GM23338 (cell line): ENCODE data around the gene ZBTB7C.

Experiments
- CREB1 ChIP-seq: fragments of 250-450 bp; sonication (Bioruptor Pico); IDR thresholded peaks from 2 replicates; pipeline ENCODE4 v1.5.0; 2020; ENCODE audit warnings: low read depth, mild to moderate bottlenecking, moderate library complexity
- EZH2 ChIP-seq: fragments of 200-600 bp; sonication (generic); IDR thresholded peaks from one replicate; pipeline ENCODE4 v1.8.0; 2017; ENCODE audit warnings: antibody characterized with exemption, mild to moderate bottlenecking, low read depth; ENCODE audit not compliant: unreplicated experiment
- EZH2phosphoT487 ChIP-seq: fragments of 200-600 bp; sonication (generic); IDR thresholded peaks from one replicate; pipeline ENCODE4 v1.8.1; 2018; ENCODE audit warnings: antibody characterized with exemption; ENCODE audit not compliant: unreplicated experiment
- JUNB ChIP-seq: IDR thresholded peaks from one replicate; pipeline ENCODE4 v1.6.1; 2016; ENCODE audit warnings: antibody characterized with exemption; ENCODE audit not compliant: unreplicated experiment
- NANOG ChIP-seq: IDR thresholded peaks from 2 replicates; pipeline ENCODE4 v1.6.1; 2016; ENCODE audit warnings: antibody characterized with exemption, borderline replicate concordance
- POLR2AphosphoS5 ChIP-seq: IDR thresholded peaks from 2 replicates; pipeline ENCODE4 v1.6.1; 2016; ENCODE audit warnings: antibody characterized with exemption, low read depth
- ZNF114 ChIP-seq: fragments of 250-450 bp; sonication (Bioruptor Pico); IDR thresholded peaks from 2 replicates; pipeline ENCODE4 v1.5.0; 2020; ENCODE audit warnings: mild to moderate bottlenecking, moderate library complexity
- ZNF331 ChIP-seq: fragments of 250-450 bp; sonication (Bioruptor Pico); IDR thresholded peaks from 2 replicates; pipeline ENCODE4 v1.5.0; 2020; ENCODE audit warnings: low read depth, mild to moderate bottlenecking, moderate library complexity
- TF ChIP-seq, protein P1 (sequence below), 2 experiments: fragments of 200-600 bp in 1 of 2; sonication (generic) in 1 of 2; conservative IDR thresholded peaks; 2 replicates each; pipeline versions ENCODE4 v1.5.1 to v1.6.1; 2016 to 2017; ENCODE audit warnings: antibody characterized with exemption in 2 of 2, low read depth in 2 of 2, mild to moderate bottlenecking in 2 of 2, moderate library complexity in 1 of 2
- TF ChIP-seq, protein P2 (sequence below): IDR thresholded peaks from one replicate; pipeline ENCODE4 v1.6.1; 2018; ENCODE audit warnings: antibody characterized with exemption; ENCODE audit not compliant: unreplicated experiment
- TF ChIP-seq, protein P3 (sequence below): fragments of 250-450 bp; sonication (Bioruptor Pico); IDR thresholded peaks from 2 replicates; pipeline ENCODE4 v1.5.0; 2020; ENCODE audit warnings: mild to moderate bottlenecking, moderate library complexity
- TF ChIP-seq, protein P4 (sequence below): IDR thresholded peaks from 2 replicates; pipeline ENCODE4 v1.6.1; 2016; ENCODE audit warnings: antibody characterized with exemption

DNA sequence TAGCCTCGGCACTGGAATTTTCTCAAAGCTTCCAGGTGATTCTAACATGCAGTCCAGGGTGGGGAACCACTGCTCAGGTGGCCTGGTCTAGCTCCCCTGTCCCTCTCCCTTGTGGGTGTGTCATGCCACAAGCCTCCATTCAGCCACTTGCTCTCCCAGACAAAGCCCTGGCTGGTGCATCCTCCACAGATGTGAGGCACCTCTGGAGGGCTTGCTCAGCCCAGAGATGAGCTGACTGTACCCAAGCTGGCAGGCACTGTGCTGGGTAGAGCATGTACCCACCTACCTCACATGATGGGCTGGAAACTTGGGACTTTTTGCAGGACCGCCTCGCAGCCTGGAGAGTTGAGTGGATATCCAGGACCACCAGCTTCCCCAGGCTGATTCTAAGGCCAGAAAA, 88.1 kb downstream of the ZBTB7C start:
- TF ChIP-seq, protein P1, sequence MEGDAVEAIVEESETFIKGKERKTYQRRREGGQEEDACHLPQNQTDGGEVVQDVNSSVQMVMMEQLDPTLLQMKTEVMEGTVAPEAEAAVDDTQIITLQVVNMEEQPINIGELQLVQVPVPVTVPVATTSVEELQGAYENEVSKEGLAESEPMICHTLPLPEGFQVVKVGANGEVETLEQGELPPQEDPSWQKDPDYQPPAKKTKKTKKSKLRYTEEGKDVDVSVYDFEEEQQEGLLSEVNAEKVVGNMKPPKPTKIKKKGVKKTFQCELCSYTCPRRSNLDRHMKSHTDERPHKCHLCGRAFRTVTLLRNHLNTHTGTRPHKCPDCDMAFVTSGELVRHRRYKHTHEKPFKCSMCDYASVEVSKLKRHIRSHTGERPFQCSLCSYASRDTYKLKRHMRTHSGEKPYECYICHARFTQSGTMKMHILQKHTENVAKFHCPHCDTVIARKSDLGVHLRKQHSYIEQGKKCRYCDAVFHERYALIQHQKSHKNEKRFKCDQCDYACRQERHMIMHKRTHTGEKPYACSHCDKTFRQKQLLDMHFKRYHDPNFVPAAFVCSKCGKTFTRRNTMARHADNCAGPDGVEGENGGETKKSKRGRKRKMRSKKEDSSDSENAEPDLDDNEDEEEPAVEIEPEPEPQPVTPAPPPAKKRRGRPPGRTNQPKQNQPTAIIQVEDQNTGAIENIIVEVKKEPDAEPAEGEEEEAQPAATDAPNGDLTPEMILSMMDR (conservative IDR thresholded peaks at IDR 0.05; ENCODE audit: low read depth in 2 of 2): no peak
- TF ChIP-seq EZH2 (no peak), EZH2phosphoT487 (no peak), POLR2AphosphoS5 (no peak), NANOG (no peak), JUNB (no peak), ZNF114 (no peak), ZNF331 (no peak), CREB1 (CRISPR knock-in tag) (no peak)
- TF ChIP-seq, protein P2, sequence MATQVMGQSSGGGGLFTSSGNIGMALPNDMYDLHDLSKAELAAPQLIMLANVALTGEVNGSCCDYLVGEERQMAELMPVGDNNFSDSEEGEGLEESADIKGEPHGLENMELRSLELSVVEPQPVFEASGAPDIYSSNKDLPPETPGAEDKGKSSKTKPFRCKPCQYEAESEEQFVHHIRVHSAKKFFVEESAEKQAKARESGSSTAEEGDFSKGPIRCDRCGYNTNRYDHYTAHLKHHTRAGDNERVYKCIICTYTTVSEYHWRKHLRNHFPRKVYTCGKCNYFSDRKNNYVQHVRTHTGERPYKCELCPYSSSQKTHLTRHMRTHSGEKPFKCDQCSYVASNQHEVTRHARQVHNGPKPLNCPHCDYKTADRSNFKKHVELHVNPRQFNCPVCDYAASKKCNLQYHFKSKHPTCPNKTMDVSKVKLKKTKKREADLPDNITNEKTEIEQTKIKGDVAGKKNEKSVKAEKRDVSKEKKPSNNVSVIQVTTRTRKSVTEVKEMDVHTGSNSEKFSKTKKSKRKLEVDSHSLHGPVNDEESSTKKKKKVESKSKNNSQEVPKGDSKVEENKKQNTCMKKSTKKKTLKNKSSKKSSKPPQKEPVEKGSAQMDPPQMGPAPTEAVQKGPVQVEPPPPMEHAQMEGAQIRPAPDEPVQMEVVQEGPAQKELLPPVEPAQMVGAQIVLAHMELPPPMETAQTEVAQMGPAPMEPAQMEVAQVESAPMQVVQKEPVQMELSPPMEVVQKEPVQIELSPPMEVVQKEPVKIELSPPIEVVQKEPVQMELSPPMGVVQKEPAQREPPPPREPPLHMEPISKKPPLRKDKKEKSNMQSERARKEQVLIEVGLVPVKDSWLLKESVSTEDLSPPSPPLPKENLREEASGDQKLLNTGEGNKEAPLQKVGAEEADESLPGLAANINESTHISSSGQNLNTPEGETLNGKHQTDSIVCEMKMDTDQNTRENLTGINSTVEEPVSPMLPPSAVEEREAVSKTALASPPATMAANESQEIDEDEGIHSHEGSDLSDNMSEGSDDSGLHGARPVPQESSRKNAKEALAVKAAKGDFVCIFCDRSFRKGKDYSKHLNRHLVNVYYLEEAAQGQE: no peak
- TF ChIP-seq, protein P3, sequence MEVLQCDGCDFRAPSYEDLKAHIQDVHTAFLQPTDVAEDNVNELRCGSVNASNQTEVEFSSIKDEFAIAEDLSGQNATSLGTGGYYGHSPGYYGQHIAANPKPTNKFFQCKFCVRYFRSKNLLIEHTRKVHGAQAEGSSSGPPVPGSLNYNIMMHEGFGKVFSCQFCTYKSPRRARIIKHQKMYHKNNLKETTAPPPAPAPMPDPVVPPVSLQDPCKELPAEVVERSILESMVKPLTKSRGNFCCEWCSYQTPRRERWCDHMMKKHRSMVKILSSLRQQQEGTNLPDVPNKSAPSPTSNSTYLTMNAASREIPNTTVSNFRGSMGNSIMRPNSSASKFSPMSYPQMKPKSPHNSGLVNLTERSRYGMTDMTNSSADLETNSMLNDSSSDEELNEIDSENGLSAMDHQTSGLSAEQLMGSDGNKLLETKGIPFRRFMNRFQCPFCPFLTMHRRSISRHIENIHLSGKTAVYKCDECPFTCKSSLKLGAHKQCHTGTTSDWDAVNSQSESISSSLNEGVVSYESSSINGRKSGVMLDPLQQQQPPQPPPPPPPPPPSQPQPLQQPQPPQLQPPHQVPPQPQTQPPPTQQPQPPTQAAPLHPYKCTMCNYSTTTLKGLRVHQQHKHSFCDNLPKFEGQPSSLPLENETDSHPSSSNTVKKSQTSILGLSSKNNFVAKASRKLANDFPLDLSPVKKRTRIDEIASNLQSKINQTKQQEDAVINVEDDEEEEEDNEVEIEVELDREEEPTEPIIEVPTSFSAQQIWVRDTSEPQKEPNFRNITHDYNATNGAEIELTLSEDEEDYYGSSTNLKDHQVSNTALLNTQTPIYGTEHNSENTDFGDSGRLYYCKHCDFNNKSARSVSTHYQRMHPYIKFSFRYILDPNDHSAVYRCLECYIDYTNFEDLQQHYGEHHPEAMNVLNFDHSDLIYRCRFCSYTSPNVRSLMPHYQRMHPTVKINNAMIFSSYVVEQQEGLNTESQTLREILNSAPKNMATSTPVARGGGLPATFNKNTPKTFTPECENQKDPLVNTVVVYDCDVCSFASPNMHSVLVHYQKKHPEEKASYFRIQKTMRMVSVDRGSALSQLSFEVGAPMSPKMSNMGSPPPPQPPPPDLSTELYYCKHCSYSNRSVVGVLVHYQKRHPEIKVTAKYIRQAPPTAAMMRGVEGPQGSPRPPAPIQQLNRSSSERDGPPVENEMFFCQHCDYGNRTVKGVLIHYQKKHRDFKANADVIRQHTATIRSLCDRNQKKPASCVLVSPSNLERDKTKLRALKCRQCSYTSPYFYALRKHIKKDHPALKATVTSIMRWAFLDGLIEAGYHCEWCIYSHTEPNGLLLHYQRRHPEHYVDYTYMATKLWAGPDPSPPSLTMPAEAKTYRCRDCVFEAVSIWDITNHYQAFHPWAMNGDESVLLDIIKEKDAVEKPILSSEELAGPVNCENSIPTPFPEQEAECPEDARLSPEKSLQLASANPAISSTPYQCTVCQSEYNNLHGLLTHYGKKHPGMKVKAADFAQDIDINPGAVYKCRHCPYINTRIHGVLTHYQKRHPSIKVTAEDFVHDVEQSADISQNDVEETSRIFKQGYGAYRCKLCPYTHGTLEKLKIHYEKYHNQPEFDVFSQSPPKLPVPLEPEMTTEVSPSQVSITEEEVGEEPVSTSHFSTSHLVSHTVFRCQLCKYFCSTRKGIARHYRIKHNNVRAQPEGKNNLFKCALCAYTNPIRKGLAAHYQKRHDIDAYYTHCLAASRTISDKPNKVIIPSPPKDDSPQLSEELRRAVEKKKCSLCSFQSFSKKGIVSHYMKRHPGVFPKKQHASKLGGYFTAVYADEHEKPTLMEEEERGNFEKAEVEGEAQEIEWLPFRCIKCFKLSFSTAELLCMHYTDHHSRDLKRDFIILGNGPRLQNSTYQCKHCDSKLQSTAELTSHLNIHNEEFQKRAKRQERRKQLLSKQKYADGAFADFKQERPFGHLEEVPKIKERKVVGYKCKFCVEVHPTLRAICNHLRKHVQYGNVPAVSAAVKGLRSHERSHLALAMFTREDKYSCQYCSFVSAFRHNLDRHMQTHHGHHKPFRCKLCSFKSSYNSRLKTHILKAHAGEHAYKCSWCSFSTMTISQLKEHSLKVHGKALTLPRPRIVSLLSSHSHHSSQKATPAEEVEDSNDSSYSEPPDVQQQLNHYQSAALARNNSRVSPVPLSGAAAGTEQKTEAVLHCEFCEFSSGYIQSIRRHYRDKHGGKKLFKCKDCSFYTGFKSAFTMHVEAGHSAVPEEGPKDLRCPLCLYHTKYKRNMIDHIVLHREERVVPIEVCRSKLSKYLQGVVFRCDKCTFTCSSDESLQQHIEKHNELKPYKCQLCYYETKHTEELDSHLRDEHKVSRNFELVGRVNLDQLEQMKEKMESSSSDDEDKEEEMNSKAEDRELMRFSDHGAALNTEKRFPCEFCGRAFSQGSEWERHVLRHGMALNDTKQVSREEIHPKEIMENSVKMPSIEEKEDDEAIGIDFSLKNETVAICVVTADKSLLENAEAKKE (CRISPR knock-in tag): no peak
- TF ChIP-seq, protein P4, sequence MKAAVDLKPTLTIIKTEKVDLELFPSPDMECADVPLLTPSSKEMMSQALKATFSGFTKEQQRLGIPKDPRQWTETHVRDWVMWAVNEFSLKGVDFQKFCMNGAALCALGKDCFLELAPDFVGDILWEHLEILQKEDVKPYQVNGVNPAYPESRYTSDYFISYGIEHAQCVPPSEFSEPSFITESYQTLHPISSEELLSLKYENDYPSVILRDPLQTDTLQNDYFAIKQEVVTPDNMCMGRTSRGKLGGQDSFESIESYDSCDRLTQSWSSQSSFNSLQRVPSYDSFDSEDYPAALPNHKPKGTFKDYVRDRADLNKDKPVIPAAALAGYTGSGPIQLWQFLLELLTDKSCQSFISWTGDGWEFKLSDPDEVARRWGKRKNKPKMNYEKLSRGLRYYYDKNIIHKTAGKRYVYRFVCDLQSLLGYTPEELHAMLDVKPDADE: no peak
